HL-60/S4 treated with phorbol 12-myristate 13-acetate at 8.2 ng/mL for 4 days and 3 days (cell line): ENCODE measurements around the gene BRD4.

Source experiments
- in situ Hi-C: fragments of 300-500 bp; cut with MboI; formaldehyde crosslinking; loops from 2 replicates; pipeline ENCODE4 v1.15.0; 2022; ENCODE audit warnings: low sequenced_read_pairs

The BRD4 gene

DNA sequence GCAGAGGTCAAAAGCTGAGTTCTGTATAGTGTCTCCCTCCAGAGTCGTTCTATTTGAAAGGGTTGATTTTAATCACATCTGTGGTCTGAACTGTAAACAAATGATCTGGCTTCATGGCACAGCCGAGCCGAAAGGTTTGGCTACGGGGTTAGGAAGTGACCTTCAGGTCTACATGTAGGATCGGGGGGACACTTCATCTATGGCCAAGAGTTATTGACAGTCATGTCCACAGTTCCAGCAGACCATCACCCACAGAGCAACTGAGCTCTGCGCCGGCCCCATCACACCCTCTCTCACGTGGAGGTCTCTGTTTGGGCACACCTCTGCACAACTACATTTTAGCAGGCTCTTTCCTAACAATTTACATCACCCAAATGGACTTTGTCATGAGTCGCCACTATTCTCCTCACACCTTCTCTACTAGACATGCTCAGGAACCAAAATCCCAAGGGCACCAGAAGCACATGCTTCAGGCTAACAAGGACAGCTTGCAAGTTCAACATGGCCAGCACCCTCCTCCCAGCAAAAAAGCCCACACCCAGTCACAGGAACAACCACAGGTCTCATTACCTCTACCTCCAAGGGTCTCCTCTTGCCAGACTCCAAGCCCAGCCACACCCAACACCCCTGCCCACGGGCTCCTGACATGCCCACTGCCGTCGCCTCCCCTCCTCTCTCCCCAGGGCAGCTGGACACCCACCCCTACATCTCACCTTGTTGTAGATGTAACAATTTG lies 64.0 kb downstream of the BRD4 start:
- in situ Hi-C loops = no loop called here

DNA sequence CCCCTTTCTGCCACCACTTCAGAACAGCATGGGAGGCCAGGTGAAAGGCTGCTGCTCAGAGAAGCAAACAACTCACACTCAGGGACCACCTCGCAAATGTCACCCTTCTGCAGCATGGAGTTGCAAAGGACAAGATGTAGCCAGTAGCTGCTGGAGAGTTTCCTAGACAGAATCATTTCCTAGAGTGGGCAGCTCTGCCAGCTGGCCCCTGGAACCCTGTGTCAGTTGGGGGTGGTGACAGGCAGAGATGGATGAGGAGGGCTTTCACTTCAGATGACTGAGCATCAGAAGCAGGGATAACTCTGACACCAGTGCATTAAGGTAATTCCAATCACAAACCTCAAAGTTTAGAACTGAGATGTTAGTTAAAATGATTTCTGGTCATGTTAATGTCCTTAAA lies 65.7 kb downstream of the BRD4 start:
- in situ Hi-C loops = no loop called here

DNA sequence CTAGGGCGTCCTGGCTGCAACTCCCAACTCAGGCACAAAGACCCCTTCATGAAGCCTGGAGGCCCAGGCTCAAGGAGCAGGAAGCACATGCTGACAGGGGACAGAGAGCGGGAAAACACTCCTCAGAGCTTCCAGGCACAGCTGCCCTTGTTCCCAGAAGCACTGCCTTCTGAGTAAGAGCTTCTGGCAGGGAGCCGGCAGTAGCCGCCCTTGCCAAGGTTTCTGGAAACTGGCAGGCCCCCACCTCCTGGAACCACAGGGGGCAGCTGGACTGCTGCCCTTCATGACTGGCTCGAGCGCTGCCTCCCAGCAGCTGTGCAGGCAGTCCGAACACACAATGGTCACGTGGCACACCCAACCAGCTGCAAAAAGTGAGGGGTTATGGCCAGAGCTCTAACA lies 66.5 kb downstream of the BRD4 start:
- in situ Hi-C loops = no loop called here

DNA sequence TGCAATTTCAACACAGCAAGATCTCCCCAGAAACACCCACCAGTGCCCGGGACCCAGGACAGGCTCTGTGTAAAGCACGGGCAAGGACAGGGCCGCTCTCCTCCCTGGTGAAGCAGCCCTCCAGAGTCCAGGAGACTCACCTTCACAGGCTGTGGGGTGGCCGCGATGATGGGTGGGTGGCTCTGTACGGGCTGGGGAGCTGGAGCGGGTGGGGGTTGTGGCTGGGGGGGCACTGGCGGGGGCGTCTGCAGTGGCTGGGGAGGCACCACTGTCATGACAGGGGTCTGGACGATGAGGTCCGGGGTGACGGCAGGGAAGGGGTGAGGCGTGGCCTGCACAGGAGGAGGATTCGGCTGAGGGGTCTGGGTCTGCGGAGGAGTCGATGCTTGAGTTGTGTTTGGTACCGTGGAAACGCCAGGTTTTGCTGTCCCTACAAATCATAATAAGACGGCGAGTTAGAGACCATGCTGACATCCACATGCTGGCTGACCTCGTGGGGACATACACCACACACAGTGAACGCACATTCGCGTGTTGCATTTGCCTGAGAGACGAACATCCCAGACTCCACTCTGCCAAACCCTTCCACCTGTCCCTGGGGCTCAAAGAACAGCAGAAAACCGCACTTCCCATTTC lies 67.0 kb downstream of the BRD4 start:
- in situ Hi-C loops = no loop called here

DNA sequence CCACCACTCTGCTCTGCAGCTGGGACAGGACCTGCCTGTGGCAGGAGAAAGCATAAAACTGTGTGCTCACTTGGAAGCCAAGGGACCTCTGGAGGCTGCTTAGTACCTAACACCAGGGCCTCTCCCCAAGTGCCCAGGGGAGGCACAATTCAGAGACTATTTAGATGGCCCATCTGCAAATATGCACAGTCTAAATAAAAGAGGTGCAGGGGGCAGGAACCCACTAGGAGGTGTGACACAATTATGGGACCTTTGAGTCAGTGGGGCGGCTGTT lies 67.5 kb downstream of the BRD4 start:
- in situ Hi-C loops = no loop called here

DNA sequence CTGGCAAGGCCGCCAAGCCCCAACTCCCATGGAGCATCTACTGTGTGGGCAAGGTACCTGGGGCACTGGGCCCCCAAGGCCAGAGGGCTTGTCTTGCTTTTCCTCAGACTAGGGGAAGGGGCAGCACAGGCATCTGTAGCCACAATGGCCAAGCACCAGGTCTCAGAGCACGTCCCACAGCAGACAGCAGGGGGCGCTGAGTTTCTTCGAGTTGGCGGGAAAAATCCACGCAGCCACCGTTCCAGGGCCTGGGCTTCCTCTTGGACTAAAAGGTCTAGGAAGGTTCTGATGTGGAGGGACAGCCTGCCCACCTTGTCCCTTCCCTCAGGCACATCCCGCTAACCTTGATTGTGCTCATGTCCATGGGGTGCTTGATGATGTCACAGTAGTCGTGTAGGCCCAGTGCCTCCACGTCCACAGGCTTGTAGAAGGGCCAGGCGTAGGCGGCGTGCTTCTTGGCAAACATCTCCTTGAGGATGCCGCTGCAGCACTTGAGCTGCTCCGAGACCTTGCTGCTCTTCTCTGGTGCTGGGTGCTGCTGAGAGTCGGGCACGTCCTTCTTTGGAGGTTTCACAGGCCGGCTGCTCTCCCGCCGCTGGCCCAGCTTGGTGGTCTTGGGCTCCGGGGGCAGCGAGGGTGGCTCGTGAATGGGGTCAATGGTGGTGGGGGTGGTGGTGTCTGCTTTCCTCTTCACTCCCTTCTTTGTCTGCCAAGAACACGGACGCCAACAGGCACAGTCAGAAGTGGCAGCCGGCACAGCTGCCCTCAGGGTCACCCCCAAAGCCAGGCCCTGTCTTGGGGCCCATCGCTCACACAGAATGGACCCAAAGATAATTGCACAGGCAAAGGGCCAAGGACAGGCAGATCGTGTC lies 68.0 kb downstream of the BRD4 start:
- in situ Hi-C loops = no loop called here

DNA sequence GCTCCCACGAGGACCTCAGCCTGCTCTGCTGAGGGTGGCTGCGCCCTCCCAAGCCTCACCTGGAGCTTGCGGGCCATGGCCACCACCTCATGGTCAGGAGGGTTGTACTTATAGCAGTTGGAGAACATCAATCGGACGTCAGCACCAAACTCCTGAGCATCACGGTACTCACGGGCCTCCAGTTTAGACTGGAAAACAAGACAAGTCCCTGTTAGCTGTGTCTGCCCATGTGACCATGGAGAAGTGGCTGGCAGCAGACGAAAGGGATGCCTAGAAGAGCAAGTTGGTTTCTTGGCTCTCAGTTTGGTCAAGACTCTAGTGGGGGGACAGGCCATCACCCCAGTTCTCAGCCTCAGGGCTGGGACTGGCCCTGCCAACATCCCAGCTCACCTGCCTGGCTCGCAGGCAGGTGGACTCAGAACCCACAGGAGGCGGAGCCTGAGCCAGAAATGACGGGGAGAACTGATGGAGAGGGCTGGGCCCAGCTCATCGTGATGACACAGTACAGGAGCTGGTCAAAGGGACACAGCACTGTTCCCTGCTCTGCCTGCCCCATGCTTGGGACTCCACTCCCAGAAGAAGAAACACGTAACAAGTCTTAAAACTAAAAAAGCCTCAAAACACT lies 68.9 kb downstream of the BRD4 start:
- in situ Hi-C loops = no loop called here

DNA sequence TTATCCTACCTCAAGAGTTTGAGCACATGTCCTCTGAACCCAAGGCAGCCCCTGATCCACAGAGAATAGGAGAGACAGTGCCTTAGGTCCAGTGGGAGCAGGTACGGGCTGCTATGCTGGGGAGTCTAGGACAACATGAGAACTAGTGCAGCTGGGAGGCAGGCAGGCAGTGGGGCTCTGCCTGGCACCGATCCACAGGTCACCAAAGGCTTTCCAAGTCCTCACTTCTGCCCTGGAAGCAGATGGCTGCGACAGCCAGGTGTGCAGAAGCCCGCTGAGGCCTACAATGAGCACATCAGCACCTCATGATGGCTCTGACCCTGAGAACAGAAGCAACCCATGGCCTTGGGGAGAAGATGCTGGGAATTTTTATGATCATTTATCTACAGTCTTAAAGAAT lies 70.3 kb downstream of the BRD4 start:
- in situ Hi-C loops = no loop called here

DNA sequence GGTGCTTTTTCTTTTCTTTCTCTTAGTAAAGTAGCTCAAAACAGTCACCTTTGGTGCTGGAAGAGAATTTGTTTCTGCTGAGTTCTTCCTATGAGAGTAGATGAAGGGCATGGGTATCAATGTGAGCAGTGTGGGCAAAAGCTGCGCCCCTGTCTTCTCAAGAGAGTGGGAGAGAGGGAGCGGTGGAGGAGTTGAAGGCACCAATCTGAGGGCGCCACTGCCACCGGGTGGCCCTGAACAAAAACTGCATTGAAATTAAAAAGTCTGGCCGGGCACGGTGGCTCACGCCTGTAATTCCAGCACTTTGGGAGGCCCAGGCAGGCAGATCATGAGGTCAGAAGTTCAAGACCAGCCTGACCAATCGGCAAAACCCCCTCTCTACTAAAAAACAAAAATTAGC lies 71.4 kb downstream of the BRD4 start:
- in situ Hi-C loops = no loop called here

DNA sequence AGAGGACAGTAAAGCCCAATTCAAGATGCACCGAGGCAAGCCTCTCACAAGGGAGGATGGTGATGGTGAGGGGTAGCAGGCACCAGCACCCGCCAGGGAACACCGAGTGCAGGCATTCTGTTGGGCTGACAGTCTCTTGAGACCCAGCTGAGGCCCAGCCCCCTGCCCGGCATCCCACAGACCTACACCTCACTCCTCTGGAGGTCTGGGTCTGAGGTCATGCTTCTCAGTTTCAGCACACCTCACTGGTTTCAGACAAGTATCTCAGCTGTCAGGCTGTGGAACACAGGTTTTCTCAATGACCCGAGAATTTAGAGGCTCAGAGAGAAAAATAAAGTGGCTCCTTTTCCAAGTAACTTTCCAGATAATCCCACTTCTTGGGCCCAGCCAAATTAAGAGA lies 72.4 kb downstream of the BRD4 start:
- in situ Hi-C loops = loop anchor here (10.0 kb wide), 1 partner anchor 75 kb away; no protein-coding TSS in a partner anchor

DNA sequence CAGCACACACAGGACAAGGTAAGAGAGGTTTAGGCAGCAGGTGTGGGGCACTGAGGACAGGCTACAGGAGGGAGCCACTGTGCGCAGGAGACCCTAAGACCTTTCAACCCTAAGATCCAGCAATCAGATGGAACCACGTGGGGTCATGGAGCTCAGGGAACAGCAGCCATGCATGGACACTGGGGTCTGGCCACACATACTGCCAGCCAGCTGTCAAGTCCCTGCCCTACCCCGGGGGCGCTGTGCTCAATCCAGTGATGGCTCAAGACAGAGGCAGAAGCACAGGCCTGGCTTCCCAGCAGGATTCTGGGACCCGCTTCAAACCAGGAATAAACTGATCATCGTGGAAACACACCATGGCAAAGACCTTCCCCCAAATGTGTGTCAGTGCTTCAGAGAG lies 74.6 kb downstream of the BRD4 start:
- in situ Hi-C loops = loop anchor here (10.0 kb wide), 1 partner anchor 73 kb away; no protein-coding TSS in a partner anchor

DNA sequence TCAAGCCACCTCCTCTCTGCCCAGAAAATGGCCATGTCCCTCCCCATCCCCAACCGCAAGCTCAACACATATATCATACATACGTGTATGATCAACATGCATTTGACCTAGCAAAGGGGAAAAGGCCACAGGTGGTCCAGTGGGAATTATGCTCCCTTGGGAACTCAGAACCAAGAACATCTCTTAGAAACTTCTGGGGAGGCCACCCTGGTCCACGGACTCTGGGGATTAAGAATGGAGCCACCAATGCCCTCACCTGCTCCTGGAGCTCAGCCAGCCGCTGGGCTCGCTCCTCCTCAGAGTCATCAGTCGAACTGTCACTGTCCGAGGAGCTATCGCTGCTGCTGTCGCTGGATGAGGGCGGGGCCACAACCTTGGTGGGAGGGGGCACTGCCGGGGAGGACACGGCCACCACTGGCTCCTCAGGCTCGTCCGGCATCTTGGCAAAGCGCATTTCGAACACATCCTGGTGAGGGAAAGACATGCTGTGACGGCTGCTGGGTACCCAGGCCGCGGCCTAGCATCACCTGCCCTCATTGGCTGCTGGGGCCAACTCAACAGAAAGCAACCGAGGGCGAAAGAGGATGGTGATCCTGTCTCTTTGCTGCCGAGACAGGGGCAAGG lies 75.5 kb downstream of the BRD4 start:
- in situ Hi-C loops = loop anchor here (10.0 kb wide), 1 partner anchor 72 kb away; no protein-coding TSS in a partner anchor

DNA sequence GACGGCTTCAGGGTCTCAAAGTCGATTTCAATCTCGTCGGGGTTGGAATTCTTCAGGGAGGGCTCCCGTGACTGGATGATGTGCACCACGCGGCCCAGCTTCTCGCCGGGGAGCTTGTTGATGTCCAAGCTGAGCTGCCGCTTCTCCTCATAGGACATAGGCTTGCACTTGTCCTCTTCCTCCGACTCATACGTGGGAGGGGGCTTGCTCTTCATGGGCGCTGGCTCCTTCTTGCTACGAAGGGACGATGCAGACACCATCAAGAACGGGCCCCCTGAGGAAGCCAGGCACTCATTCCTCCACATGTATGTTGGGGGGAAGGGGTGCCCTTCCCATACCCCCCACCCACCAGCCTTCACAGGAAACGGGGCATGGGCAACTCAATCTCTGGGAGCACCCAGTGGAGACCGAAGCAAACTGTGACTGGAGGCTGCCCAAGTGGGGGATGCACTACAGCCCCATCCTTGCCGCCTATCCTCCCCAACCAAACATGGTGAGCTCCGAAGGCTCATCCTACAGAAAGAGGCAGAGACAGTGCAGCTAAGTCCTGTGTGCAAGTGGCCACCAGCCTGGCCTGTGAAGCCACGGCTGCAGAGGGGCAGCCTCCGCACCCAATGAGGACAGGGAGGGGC lies 76.9 kb downstream of the BRD4 start:
- in situ Hi-C loops = loop anchor here (10.0 kb wide), 1 partner anchor 71 kb away; no protein-coding TSS in a partner anchor

DNA sequence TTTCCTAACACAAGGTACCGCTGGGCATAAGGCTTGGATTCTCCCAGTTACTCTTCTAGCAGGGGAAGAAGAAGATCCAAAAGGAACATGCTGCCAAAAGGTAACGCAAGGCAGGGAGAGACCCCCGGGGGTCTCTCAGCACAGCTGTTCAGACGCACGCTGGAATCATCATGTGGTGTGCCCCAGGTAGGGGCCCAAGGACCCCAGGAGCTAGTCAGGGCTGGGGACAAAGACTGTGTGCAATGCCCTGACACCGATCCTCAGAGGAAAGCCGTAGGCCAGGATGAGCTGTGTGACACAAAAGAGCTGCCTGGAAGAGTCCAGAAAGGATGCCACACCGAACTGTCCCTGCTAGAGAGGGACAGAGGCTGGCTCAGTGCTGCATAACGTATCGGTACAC lies 77.8 kb downstream of the BRD4 start:
- in situ Hi-C loops = loop anchor here (10.0 kb wide), 1 partner anchor 70 kb away; no protein-coding TSS in a partner anchor

DNA sequence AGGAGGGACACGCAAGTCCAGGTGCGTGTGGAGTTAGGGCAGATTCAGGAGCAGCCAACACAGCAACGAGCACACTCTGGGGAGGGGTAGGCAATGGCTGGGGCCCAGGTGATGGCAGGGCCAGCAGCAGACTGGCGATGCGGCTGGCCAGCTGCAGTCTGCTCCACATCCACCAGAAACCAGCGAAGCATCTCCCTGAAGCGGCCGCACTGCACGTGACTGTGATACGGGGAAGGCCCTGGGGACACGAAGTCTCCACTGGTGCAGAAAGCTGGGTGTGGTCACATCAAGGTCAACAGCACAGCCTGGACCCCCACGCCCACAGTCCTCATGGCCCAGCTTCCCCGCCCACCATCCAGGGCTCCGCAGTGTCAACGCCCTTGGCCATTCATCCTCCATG lies 78.8 kb downstream of the BRD4 start:
- in situ Hi-C loops = loop anchor here (10.0 kb wide), 1 partner anchor 69 kb away; no protein-coding TSS in a partner anchor

DNA sequence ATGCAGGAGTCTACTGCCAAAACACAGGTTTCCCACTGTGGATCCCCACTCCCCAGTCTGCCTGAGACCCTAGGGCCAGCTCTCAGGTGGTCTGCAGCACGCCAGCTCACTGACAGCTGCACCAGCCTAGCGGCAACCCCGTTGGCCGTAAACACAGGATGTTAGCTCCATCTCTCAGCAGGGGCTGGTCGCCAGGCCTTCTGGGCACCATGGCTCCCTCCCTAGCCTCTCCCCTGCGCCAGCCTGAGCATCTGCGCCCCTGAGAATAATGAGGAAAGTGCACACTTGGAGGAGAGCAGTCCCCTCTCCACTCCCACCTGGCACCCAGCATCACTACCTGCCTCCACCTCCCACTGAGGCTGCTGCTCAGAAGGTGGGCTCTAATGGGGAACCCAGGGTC lies 79.3 kb downstream of the BRD4 start:
- in situ Hi-C loops = loop anchor here (10.0 kb wide), 1 partner anchor 68 kb away; no protein-coding TSS in a partner anchor

DNA sequence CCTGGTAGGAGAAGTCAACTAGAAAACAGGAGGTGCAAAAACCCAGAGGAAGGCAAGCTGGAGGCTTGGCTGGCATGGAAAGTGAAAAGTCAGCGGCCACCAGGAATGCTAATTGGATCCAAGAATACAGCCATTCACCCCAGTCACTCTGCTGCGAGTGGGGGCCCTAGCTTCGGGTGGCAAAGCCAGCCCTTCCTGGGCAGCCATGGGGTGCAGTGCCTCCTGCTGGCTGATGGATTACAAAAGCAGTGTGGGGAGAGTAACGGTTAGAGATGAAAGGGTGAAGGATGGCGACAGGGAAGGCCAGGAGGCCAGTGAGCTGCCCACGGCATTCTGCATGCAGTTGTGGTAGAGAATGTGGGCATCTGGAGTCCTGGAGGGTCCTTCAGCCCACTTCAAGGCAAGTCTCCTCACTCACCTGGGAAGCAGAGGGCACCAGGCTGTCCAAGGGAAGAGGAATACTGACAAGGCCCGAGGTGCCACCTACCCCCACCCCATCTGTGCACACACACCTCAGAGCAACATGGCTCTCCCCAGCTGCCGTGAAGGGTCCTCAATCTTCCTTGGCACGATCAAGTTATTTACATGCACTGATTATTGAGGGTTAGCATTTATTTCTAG lies 79.8 kb downstream of the BRD4 start:
- in situ Hi-C loops = loop anchor here (10.0 kb wide), 1 partner anchor 68 kb away; no protein-coding TSS in a partner anchor

DNA sequence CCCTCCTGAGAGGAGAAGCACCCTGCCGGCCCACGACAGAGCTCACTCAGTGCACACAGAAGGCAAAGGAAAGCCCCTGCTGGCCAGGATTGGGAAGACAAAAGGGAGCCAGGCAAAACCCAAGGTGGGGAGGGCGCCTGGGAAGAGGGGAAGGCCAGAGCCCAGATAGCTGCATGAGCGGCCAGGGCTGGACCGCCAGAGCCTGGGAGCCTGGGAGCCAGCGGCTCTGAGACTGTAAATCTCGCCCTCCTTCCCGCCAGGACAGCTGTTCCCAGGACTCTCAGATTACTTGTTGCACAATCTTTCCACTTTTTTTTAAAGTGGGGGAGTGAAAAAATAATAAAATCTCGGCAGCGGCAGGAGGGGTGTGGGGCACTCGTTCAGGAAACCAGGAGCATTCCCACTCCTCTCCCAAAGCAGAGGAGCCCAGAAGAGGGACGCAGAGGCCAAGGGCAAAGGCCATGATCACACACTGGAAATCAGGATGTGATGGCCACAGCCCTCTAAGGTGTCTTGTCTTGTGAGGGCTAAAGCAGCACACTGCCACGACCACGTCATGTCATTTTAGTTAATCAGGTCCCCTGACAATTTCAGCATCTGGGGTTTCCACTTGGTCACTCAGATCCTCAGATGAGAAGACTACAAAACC lies 80.5 kb downstream of the BRD4 start:
- in situ Hi-C loops = loop anchor here (10.0 kb wide), 1 partner anchor 67 kb away; no protein-coding TSS in a partner anchor
